ENCODE measurements around the gene PCGF1.

The PCGF1 gene

DNA sequence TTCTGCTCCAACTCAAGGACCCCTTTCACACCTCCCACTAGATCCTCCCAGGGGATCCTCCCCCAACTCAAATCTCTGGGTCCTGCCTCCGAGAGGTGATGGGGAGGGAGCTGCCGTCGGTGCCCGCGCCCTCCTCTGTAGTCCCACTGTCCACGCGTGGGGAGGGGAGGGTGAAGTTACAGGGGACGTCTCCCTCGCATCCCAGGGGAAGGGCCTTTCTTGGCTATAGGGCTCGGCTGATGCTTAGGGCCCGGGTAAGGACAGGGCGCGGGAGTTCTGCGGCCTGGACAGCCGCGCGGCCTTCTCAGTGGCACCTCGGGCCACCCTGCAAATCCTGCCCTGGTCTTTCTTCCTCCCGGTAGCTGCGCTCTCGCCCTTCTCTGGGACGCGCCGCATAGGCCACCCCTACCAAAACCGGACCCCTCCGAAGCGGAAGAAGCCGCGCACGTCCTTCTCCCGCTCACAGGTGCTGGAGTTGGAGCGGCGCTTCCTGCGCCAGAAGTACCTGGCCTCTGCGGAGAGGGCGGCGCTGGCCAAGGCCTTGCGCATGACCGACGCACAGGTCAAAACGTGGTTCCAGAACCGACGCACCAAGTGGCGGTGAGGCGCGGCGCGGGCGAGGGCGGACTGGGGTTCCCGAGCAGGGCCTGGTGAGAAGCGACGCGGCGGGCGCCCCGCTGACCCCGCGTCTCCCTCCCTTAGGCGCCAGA is 7.9 kb upstream of the PCGF1 start:
- DNase-seq (ENCODE audit: low read depth in 3 of 3): no peak

DNA sequence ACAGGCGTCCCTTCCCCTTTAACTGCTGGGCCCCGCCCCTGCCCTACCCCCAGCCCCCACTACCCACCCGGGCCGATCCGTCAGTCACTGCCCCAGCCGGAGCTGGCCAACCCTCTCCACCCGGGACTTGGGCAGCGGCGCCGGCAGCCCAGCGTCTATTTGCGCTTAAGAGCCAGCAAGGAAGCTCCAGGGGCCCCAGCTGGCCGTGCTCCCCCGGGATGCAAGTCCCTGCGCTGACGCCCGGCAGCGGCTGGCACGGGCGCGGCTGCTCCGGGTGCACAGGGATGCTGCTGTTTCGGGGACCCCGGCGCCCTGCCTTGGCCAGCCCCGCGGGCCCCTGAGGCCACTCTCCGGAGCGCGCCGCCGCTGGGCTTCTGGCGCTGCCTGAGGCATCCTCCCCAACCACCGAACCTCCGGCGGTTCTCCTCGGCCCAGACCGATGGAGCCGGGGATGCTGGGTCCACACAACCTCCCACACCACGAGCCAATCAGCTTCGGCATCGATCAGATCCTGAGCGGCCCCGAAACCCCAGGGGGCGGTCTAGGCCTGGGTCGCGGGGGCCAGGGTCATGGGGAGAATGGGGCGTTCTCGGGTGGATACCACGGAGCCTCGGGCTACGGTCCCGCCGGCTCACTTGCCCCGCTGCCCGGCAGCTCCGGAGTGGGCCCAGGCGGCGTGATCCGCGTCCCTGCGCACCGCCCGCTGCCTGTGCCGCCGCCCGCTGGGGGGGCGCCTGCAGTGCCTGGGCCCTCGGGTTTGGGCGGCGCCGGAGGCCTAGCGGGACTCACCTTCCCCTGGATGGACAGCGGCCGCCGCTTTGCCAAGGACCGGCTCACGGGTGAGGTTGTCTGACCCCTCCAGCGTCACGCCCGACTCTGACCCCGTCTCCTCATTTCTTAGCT is 7.1 kb upstream of the PCGF1 start, which contains the start of gene TLX2:
TLX2 (plus strand) TSS at position 83 of the 903 bp plus-strand sequence; CDS start at position 440, 357 bp downstream.
- no peak for DNase-seq (ENCODE audit: low read depth in 3 of 3)

DNA sequence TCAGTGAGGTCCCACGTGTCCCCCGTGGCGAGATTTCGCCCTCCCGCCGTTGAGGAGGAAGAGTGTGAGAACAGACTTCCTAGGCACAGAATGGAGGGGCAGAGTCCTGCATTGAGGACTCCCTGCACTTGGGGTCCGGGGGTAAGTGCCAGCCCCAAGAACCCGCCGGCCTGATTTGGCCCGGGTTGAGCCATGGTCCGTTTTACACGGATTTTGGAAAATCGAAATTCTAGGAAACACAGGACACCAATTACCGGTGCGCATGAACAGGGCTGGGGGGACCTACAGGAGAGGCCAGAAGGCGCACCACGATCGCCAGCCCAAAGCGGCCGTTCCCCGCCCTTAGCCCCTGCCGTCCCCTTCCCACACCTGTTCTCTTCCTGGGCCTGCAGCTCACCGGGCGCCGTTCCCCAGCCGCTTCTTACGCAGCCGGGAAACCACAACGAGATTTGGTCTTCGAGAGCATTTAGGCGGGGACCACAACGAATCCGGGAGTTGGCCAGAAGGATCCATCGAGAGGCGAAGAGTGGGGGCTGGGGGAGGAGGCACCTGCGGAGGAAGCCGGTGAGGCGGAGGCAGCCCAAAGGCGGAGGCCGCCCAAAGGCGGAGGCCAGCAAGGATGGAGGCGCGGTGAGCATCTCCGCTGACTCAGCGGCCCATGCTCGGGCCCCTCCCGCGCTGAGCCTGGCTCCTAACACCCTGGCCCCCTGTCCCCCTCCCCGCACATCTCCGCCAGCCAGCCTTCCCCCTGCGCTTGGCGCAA is 6.3 kb upstream of the PCGF1 start:
- no peak for DNase-seq (ENCODE audit: low read depth in 3 of 3)

DNA sequence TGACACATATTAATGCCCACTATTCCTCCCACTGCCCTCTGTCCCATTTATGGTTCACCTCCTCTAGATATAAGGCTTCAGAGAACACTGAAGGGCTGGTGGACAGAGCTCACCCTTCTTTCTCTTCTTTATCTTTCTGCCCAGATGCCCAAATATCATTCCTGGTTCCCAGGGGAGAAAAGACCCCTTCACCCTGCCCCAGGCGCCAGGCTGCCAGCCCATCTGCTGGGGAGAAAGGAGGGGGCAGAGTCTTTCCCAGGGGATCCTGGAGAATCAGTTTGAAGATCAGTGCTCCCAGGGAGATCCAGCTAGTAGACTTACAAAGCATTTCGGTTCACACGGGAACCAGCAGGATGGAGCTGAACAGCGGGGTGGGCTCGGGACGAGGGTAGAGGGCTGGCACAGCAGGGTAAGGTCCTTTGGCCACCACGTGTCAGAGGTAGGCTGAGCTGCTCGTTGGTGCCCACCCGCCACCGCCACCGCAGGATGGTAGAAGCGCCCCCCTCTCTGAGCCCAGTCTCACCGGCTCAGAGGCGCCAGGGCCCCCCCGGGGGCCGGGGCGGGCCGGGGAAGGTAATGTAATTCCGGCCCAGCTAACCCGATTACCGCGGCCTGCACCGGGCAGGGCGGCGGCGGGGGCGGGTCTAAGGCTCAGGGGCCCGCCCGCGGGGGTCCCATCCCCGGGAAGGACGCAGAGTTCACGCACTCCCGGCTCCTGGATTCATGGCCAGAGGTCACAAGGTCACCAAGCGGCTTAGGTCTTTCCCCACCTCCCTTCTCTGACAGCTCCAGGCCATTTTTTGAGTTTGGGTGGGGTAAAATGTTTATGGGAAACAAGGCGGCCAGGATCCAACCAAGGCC is 5.5 kb upstream of the PCGF1 start:
- DNase-seq (ENCODE audit: low read depth in 3 of 3): no peak

DNA sequence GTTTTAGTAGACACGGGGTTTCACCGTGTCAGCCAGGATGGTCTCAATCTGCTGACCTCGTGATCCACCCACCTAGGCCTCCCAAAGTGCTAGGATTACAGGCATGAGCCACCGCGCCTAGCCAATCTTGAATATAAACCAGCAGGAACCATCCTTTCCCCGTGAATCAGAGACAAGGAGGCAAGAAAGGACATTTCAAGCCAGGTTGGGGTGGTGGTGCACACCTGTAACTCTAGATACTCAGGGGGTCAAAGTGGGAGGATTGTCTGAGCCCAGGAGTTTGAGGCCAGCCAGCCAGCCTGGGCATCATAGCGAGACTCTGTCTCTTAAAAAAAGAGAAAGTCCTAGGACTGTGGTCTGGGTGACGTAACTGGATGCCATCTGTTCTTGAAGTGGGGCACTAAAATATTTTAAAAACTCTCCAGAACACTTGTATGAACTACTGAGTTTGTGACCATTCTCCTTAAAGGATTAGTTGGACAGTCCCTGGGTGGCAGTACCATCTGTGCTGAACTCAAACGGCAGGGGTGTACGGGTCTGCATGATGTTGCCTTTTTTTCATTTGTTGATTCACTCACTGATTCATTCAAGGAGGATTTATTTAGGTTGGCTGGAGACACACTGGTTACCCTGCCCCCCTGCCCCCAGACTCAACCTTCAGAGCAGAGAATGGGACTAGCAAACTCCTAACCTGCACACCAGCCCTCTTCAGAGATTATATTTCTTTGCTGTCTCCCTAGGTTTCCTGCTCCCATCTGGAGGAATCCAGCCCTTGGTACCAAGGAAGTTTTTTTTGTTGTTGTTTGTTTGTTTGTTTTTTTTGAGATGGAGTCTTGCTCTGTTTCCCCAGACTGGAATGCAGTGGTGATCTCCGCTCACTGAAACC is 3.9 kb upstream of the PCGF1 start:
- no peak for DNase-seq (ENCODE audit: low read depth in 3 of 3)

DNA sequence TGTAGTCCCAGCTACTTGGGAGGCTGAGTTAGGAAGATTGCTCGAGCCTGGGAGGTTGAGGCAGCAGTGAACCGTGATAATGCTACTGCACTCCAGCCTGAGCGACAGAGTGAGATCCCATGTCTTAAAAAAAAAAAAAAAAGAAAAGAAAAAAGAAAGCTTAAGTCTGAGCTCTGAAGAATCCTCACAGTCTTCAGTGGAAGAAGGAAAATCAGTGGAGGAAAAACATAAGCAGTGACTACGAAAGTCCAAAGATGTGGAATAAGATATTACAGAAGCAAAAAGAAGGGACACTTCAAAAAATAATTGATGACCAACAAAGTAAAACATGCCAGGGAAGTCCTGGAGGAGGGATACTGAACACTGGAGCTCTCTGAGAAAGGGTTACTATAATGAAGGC is 2.8 kb upstream of the PCGF1 start:
- DNase-seq (ENCODE audit: low read depth in 3 of 3): no peak

DNA sequence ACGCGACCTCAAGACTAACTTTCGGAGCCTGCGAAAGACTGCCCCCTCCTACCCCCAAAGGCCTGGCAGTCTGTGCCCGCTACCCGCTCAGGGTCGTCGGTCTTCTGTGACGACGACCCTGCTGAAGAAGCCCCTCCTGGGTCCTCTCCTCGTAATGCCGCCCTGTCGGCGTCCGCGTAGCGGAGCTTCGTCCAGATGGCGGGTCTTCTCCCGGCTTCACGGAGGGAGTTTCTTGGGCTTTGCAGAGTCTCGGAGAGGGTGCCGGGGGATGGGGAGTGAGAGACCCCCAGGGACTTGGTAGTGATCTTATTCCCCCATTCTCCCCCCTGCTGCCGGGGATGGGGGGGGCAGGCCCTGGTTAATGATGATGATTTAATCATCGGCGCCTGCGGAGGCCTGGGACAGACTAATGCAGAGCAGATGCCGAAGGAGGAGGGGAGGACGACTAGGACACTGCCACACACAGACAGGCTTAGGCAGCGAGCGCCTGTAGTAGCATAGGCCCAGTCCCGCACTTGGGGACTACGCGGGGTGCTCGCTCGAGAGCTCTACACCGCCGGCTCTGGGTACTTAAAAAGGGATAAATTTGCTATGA is 528 bp upstream of the PCGF1 start:
- DNase-seq (ENCODE audit: low read depth in 3 of 3): no peak

DNA sequence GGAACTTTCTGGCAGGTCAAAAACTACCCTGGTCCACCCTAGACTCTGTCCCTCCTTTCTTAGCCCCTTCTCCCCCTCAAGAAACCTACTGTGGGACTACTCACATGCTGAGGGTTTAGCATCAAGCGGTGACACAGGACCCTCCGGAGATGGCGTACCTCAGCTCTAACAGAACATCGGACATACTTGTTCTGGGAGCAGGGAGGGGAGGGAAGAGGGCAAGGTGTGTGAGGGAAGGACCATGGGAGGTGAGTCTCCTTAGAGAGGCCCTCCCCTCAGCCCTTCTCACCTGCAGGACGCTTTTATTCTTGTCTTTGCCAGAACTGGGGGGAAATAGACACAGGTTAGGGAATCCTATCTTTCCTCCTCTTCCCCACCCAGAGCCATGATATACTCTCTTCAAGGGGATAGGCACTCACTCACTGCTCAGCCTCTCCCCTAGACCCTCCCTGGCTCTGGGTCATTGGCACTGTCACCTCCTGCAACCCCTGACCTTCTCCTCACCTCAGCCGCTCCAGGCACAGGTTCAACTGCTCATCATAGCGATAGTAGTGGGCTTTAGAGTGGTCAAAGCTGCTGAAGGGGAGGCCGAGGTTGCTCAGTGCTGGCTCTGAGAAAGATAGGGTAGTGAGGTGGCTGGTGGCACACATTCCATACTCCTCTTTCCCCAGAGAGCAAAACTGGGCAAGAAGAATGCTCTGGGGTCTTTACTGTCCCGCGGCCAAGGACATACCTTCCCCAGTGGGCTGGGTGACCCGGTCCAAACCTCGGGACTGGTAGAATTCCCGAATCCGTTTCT is 1.8 kb downstream of the PCGF1 start:
- DNase-seq (ENCODE audit: low read depth in 3 of 3): no peak

DNA sequence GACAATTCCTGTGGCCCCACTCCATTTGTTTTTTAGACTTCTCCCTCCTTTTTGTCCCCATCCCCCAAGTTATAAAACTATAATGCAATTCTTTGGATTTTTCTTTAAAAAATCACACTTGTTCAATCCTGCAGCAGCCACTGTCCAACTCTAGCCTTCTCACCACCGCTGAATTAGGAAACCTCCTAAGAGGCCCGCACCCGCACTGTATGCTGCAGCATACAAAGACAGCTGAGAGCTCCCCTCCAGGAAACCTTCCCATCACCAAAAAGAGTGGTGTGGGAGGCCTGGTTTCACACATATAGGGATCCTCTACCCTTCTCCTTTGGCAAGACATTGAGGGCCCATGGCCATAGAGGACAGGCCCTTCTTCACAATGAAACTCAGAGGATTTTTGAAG is 2.9 kb downstream of the PCGF1 start:
- DNase-seq (ENCODE audit: low read depth in 3 of 3): no peak

DNA sequence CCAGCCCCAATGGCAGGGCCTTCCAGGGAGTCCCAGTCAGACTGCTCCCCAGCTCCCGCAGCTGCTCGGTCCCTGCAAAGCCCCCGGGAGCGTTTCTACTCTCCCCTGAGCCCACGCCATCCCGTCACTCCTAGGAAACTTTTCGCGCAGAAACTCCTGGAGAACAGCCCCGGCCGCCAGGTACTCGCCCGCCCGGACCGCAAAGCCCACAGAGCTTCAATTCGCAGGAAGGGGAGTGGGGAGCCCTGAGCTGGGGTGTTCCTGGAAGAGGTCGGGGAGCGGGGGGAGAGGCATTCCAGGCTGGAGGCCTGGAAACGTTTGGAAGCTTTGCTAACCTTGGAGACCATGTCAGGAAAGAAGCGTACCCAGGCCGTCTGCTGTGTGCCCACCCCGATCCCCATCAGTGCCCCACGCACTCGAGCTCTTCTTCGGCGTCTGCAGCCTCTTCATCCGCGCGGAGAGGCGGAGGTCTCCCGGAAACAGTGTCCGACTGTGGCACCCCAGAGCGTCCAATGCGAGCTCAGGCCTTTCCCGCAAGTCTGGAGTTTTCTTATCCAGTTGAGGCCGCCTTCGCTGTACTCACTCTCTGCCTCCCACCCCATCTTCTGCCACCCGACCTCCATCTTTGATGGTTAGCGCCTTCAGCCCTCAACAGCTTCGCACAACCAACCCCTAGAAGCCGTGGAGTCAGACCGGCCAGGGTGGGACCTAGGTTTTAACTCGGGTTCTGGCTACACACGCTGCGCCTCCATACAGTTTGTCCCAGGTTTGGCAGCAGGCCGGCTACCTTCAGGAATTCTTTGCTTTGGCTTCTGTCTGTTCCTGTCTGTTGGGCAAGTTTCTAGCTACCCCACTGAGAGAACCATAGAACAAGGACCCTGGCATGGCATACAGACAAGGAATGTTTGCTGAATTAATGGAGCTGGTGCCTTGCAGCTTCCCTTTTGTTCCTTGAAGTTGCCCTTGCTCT is 3.7 kb downstream of the PCGF1 start:
- no peak for DNase-seq (ENCODE audit: low read depth in 3 of 3)

DNA sequence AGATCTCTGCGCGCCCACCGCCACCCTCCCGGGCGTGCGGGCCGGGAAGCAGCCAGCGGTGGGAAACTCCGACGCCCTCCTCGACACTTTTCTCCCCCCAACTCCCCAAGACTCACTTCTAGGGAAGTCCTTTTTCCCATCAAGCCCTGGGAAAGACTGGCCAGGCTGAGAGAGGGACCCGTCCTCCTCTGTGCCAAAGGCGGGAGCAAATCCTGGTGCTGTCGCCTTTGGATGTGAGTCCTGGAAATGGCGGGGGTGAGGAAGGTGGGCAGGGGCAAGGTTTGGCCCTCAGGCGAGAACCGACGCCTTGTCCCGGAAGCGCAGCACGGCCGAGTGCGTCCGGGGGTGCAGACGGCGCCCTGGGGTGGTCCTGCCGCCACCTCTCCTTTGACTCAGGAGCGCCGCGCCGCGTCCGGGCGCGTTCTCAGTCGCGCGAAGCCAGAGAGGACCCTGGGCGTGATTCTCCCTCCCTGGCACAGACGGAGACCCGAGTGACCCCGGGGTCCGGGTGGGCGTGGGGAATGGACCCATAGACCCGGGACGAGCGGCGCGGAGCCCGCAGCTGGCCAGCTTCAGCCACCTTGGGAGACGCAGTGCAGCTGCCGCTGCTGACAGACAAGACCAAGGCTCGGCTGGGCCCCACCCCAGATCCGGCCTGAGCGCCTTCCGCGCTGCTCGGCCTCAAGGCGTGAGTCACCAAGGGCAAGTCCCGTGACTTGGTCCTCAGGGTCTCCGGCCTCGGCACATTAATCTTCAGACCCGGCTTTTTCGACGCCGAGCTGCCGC is 4.6 kb downstream of the PCGF1 start:
- DNase-seq (ENCODE audit: low read depth in 3 of 3): no peak

DNA sequence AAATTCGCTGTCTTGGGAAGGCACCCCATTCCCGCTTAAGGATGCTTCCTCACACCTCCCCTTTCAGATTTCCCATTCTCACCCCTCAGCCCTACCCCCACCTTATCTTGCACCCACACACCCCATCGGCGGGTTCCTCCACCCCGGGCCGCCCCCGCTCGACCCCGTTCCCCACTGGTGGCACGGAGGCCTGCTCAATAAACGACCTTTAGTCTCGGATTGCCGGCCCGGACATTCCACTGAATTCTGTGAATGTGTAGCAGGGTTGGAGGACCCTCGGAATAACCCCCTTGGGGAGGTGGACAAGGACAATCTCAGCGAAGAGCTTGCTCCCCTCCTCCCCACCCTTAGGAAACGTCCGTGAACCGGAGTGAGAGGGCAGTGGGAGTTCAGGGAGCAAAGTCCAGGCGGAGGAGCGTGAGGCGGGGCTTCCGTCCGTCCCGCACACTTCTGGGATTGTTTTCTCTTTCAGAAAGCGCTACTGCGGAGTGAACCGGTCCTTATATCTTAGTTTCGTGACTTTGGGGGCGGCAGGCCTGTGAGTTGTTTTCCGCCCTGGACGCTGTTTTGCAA is 5.3 kb downstream of the PCGF1 start:
- no peak for DNase-seq (ENCODE audit: low read depth in 3 of 3)

DNA sequence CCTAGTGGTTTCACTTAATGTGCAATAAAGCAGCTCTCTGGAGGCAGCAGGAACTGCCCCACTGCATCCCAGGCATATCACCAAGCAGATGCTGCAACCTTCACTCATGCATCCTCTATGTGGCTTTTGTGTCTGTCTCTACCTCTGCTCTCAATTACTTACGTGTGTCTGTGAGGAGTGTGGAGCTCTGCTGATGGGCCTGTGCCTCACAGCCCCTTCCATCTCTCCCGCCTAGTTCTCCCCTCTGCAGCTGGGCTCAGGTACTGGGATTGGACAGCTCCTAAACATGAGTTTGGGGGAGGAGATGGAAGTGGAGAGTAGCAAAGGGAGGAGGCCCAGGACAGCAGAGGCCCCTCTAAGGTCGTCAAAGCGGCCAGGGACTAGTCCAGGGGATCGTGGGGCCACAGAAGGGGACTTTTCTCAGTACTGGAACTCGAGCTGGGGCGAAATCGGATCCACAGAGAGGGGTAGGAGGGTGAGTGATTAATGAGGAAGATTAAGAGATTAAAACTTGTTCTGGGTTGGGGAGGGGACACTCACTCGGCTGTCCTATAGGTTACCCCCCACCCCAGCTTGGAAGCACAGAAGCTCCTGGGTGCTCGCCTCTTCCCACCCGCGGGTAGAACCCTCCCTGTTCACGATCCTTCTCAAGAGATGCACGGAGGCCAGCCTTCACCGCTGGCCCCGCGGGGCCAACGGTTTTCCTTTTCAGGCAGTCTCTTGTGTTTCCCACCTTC is 6.0 kb downstream of the PCGF1 start:
- no peak for DNase-seq (ENCODE audit: low read depth in 3 of 3)

DNA sequence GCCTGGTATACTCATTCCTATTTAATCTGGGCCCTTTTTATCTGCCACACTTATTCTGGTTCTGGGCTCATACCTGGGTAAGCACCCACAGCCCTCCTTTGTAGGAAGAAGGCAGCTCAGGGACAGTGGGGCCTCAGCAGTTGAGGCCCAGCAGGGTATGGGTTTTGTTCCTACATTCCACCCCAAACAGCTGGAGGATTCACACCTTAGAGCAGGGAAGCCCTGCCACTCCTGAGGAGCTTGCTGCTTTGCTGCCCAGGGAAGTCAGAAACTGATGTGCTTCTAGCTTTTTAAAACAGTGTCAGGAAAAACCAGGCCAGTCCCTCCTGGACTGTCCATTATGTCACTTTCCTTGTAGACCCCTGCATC is 6.9 kb downstream of the PCGF1 start:
- no peak for DNase-seq (ENCODE audit: low read depth in 3 of 3)

DNA sequence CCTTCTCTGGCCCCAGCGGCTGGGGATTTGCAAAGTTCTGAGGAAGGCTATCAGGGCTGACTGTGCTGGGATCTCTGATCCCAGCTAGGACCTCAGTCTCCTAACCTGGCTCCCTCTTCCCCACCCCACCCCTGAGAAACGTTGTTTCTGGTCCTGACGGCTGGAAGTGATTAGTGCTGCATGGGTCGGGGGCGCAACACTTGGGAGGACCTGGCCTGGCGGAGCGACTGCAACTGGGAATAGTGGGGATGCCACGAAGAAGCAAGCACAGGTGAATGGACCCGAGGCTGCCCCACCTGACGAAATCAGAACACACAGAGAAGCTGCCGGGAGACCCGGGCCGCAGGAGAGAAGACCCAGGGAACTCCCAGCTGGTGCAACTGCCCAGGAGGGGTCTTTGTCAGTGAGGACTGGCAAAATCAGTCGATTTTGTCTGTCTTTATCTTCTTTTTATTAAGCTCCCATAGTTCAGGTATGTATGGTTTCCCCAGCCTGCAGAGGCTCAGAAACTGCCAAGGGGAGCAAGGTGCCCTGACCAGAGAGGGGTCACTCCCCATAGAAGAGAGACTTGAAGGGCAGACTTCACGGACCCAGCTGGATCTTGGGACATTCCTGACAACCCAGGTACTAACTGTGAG is 7.4 kb downstream of the PCGF1 start:
- DNase-seq (ENCODE audit: low read depth in 3 of 3): no peak

Data from stimulated activated CD4-positive, alpha-beta T cell treated with anti-CD3 and anti-CD28 coated beads, TNF-alpha, amount 100 ng/mL, for 48 hours (primary cell).